PFSK-1 (cell line): ENCODE measurements around the gene PGLYRP3.

Experiments
- FOXP2 ChIP-seq: optimal IDR thresholded peaks from 2 replicates; pipeline ENCODE3; 2011; ENCODE audit warnings: borderline replicate concordance, control low read depth, inconsistent platforms; ENCODE audit not compliant: insufficient read depth; ENCODE audit errors: extremely low read length, extremely low read depth
- POLR2AphosphoS5 ChIP-seq: IDR thresholded peaks from 2 replicates; pipeline ENCODE4 v1.6.1; 2012; ENCODE audit warnings: low read depth, mild to moderate bottlenecking, control low read depth, low read length, moderate library complexity
- REST ChIP-seq, 2 experiments: IDR thresholded peaks; 2 replicates each; pipeline versions ENCODE4 v1.6.1 to v1.8.0; 2011 to 2012; ENCODE audit warnings: low read depth in 2 of 2, low read length in 2 of 2, control low read depth in 1 of 2, inconsistent platforms in 1 of 2, mild to moderate bottlenecking in 1 of 2, moderate library complexity in 1 of 2; ENCODE audit not compliant: insufficient read depth in 1 of 2
- SIN3A ChIP-seq: IDR thresholded peaks from 2 replicates; pipeline ENCODE4 v1.6.1; 2012; ENCODE audit warnings: mild to moderate bottlenecking, low read length, moderate library complexity, borderline replicate concordance; ENCODE audit not compliant: insufficient read depth
- TAF1 ChIP-seq: IDR thresholded peaks from 2 replicates; pipeline ENCODE4 v1.6.1; 2012; ENCODE audit warnings: low read length, control low read depth, borderline replicate concordance; ENCODE audit not compliant: insufficient read depth

PGLYRP3 gene

GRCh38 chr1:153337980-153338853, 25.5 kb upstream of the PGLYRP3 start:
- TF ChIP-seq TAF1 (no peak), REST (IDR thresholded peaks at IDR 0.05; ENCODE audit: insufficient read depth in 1 of 2, low read depth in 2 of 2, low read length in 2 of 2) (no peak), FOXP2 (no peak), POLR2AphosphoS5 (no peak), SIN3A (no peak)

GRCh38 chr1:153336650-153337049, 23.9 kb upstream of the PGLYRP3 start:
- TF ChIP-seq FOXP2 (no peak), SIN3A (no peak), POLR2AphosphoS5 (no peak), REST (IDR thresholded peaks at IDR 0.05; ENCODE audit: insufficient read depth in 1 of 2, low read depth in 2 of 2, low read length in 2 of 2) (no peak), TAF1 (no peak)

- TF ChIP-seq TAF1 (no peak), POLR2AphosphoS5 (no peak), REST (IDR thresholded peaks at IDR 0.05; ENCODE audit: insufficient read depth in 1 of 2, low read depth in 2 of 2, low read length in 2 of 2) (no peak), SIN3A (no peak), FOXP2 (no peak)
Measured at GRCh38 chr1:153333902-153334301, 21.1 kb upstream of the PGLYRP3 start.

- no peak for TF ChIP-seq POLR2AphosphoS5
- no peak for TF ChIP-seq TAF1
- no peak for TF ChIP-seq REST (IDR thresholded peaks at IDR 0.05; ENCODE audit: insufficient read depth in 1 of 2, low read depth in 2 of 2, low read length in 2 of 2)
- no peak for TF ChIP-seq FOXP2
- no peak for TF ChIP-seq SIN3A
Measured at GRCh38 chr1:153324912-153325311, 12.2 kb upstream of the PGLYRP3 start.
